Duodenal mucosa (tissue), 2 donors: ENCODE data around the gene CSDE1.

ENCODE experiments used
- H3K27ac ChIP-seq: one replicate; pipeline ENCODE4 v1.7.0; 2013; ENCODE audit warnings: low read depth, low read length
- H3K27me3 ChIP-seq, 2 donors: one replicate each; pipeline ENCODE4 v1.7.0; 2013; ENCODE audit warnings: low read length in 2 of 2, control low read depth in 1 of 2; ENCODE audit not compliant: insufficient read depth in 2 of 2, control insufficient read depth in 1 of 2
- H3K36me3 ChIP-seq, 2 donors: one replicate each; pipeline ENCODE4 v1.7.0; 2013; ENCODE audit warnings: low read length in 2 of 2, control low read depth in 1 of 2; ENCODE audit not compliant: insufficient read depth in 2 of 2, control insufficient read depth in 1 of 2
- H3K4me1 ChIP-seq, 2 donors: one replicate each; pipeline ENCODE4 v1.7.0; 2013; ENCODE audit warnings: low read length in 2 of 2, control low read depth in 1 of 2; ENCODE audit not compliant: insufficient read depth in 2 of 2, control insufficient read depth in 1 of 2
- H3K4me3 ChIP-seq, 2 donors: one replicate each; pipeline ENCODE4 v1.7.0; 2013; ENCODE audit warnings: low read length in 2 of 2, low read depth in 1 of 2
- H3K9ac ChIP-seq, 2 donors: one replicate each; pipeline ENCODE4 v1.7.0; 2013; ENCODE audit warnings: low read length in 2 of 2, low read depth in 1 of 2
- H3K9me3 ChIP-seq, 2 donors: one replicate each; pipeline ENCODE4 v1.7.0; 2013; ENCODE audit warnings: low read length in 2 of 2, control low read depth in 1 of 2; ENCODE audit not compliant: control insufficient read depth in 1 of 2

The CSDE1 gene

DNA sequence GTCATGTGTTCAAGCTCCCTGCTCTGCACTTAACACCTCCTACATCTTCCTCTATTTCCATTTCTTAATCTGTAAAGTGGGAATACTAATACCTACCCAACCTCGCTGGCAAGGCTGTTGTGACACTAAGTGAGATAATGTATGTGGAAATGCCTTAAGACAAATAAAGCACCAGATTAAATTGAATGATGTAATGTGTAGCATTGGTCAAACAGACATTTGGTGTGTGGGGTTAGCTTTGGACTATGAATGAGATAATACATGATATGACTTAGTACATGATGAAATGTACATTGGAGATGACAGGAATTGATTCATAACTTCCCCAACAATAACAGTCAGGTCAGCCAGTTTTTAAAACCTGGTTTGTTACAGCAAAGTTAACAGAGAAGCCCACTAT lies 67.6 kb downstream of the CSDE1 start:
- no peaks in the 10 kb centered on the region for H3K9me3 ChIP-seq
- H3K4me1 ChIP-seq = no peaks in the 10 kb centered on the region
- no peaks in the 10 kb centered on the region for H3K36me3 ChIP-seq
- no peak overlapping the region for H3K27ac ChIP-seq
- H3K9ac ChIP-seq = no peak overlapping the region
- peaks cover 0 to 4% of the 10 kb centered on the region in 2 donors for H3K27me3 ChIP-seq
- H3K4me3 ChIP-seq = no peak overlapping the region

DNA sequence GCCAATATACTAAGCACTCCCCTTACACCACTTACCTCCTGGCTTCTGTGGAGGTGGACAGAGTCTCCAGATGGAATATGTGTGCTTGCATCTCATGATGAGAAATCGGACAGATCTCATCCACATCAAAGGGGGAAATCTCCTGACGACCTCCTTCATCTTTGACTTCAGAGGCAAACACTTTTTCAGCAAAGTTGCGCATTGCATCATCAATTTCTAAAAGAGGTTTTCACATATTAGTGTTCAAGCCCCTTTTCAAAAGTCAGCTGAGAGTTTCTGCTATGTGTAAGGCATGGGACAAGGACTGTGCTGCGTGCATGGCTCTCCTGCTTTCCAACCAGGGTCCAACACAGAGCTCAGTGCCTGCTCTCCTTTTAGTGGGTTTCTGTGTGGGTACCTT lies 69.3 kb downstream of the CSDE1 start:
- Histone ChIP-seq H3K27me3 (peaks cover 0 to 4% of the 10 kb centered on the region in 2 donors), H3K9ac (no peak overlapping the region), H3K4me1 (no peaks in the 10 kb centered on the region), H3K9me3 (no peaks in the 10 kb centered on the region), H3K27ac (no peak overlapping the region), H3K36me3 (no peaks in the 10 kb centered on the region), H3K4me3 (no peak overlapping the region)

DNA sequence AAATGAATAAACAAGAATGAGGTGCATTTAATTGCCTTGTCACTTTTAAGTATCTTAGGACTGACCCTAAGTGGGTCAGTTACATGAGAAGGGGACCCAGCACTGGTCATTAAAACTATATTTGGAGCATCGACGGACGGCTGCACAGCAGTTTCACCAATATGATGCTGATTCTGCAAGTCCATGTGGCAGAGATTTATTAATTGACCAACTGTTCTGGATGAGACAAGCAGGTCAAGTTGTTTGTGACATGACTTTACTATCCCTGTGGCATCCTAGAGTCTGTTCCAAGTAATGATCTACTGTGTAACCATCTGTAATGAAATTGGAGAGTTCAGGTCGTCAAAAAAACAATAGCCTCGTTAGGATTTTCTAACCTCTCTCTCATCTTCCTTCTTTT lies 71.9 kb downstream of the CSDE1 start:
- no peak overlapping the region for H3K4me3 ChIP-seq
- no peaks in the 10 kb centered on the region for H3K36me3 ChIP-seq
- peaks cover 0 to 4% of the 10 kb centered on the region in 2 donors for H3K27me3 ChIP-seq
- no peak overlapping the region for H3K27ac ChIP-seq
- H3K9ac ChIP-seq = no peak overlapping the region
- no peaks in the 10 kb centered on the region for H3K4me1 ChIP-seq
- no peaks in the 10 kb centered on the region for H3K9me3 ChIP-seq

- H3K36me3 ChIP-seq = no peaks in the 10 kb centered on the region
- no peak overlapping the region for H3K9ac ChIP-seq
- H3K27ac ChIP-seq = no peak overlapping the region
- H3K4me1 ChIP-seq = no peaks in the 10 kb centered on the region
- H3K27me3 ChIP-seq = peaks cover 0 to 11% of the 10 kb centered on the region in 2 donors
- H3K4me3 ChIP-seq = no peak overlapping the region
- H3K9me3 ChIP-seq = no peaks in the 10 kb centered on the region
These were observed 80.1 kb downstream of the CSDE1 start for GRCh38 chr1:114677691-114678090.

GRCh38 chr1:114676115-114676514 lies 81.7 kb downstream of the CSDE1 start:
- H3K9ac ChIP-seq = no peak overlapping the region
- no peaks in the 10 kb centered on the region for H3K4me1 ChIP-seq
- no peaks in the 10 kb centered on the region for H3K9me3 ChIP-seq
- peaks cover 0 to 11% of the 10 kb centered on the region in 2 donors for H3K27me3 ChIP-seq
- H3K27ac ChIP-seq = no peak overlapping the region
- no peak overlapping the region for H3K4me3 ChIP-seq
- H3K36me3 ChIP-seq = no peaks in the 10 kb centered on the region

DNA sequence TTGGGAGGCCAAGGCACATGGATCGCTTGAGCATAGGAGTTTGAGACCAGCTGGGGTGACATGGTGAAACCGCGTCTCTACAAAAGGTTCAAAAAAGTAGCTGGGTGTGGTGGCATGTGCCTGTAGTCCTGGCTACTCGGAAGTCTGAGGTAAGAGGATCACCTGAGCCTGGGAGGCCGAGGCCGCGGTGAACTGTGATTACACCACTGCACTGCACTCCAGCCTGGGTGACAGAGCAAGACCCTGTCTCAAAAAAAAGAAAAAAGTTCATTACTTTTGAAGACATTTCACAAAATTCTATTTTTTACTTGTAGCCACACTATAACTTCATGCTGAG lies 85.9 kb downstream of the CSDE1 start:
- Histone ChIP-seq H3K4me1 (peaks cover 7 to 11% of the 10 kb centered on the region in 2 donors), H3K9me3 (no peaks in the 10 kb centered on the region), H3K9ac (no peak overlapping the region), H3K4me3 (no peak overlapping the region), H3K36me3 (no peaks in the 10 kb centered on the region), H3K27ac (no peak overlapping the region), H3K27me3 (peaks cover 0 to 6% of the 10 kb centered on the region in 2 donors)

DNA sequence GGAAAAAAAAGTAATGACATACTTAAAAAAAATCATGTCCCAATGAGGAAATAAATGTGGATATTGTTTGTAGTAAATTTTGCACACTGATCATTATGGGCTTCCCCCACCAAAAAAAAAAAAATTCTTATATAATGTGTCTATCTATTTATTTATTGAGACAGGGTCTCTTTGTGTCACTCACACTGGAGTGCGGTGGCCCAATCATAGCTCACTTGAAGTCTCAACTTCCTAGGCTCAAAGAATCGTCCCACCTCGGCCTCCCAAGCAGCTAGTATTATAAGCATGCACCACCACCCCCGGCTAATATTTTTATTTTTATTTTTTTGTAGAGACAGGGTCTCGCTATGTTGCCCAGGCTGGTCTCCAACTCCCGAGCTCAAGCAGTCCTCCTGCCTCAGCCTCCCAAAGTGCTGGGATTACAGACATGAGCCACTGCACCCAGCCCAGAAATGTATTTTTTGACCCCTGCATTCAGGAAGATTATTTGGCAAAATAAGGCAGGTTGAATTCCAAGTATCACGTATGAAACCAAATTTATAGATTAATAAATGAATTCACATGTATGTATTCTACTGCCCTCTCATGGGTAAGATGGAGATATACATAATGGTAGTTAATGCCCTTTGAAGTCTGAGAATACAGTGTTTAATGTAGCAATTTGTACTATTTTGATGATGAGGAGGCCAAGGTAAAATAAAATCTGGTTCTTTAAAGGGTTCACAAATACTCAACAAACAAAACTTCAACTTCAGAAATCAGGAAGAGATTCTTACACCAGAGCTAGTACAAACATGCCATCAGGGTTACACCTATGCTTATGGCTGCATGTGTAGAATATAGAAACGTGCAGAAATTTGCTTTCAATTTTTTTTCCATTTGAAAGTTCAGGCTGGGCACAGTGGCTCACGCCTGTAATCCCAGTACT lies 86.5 kb downstream of the CSDE1 start:
- no peaks in the 10 kb centered on the region for H3K36me3 ChIP-seq
- H3K27me3 ChIP-seq = peaks cover 0 to 2% of the 10 kb centered on the region in 2 donors
- H3K4me3 ChIP-seq = no peak overlapping the region
- H3K27ac ChIP-seq = no peak overlapping the region
- no peaks in the 10 kb centered on the region for H3K9me3 ChIP-seq
- no peak overlapping the region for H3K9ac ChIP-seq
- peaks cover 7 to 11% of the 10 kb centered on the region in 2 donors for H3K4me1 ChIP-seq

DNA sequence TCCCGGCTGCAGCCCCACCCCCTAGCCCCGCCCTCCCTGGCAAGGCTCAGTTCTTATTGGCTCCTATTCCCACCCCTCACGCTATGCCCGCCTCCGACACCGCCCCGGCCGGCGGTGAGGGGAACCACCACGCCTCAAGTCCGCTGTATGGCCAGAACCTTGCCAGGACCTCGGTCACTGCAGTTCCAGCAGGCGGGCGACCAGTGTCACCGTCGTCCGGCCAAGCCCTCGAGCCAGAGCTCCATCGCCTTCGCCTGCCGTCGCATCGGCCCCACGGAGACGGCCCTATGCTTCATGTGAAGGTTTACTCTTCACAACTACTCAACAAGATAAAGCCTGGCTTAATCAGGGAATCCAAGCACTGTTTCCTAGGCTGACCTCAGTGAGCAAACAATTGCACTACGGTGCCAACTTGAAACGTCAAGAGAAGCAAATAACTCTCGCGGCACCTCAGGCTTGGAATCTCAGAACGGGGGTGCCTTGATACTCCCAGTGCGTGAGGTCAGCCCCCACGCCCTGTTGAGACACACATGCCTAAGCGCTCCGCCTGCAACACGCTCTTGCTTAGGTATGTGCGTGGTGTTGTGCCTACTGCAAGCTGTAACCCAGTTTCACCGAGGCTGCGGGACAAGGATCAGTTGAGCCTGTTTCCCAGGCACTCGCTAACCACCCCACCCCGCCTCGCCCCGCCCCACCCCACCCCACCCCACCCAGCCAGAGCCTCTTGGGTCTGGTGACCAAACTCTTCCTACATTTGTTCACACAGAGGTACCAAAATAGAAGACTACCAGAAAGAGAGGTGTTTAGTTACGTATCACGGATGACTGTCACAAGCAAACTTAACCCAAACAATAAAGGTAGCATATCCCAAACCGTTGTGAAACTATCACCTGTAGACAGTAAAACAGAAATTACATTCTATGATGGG lies 87.4 kb downstream of the CSDE1 start:
- H3K4me1 ChIP-seq = peaks cover 7 to 11% of the 10 kb centered on the region in 2 donors
- no peaks in the 10 kb centered on the region for H3K9me3 ChIP-seq
- peak overlapping the region; percentile 58 for H3K27ac ChIP-seq
- peak overlapping the region; percentile 69 to 90 for H3K4me3 ChIP-seq
- peak overlapping the region; percentile 38 to 70 for H3K9ac ChIP-seq
- H3K27me3 ChIP-seq = no peaks in the 10 kb centered on the region
- no peaks in the 10 kb centered on the region for H3K36me3 ChIP-seq

- H3K36me3 ChIP-seq = no peaks in the 10 kb centered on the region
- peak within 1 kb of the TSS; percentile 65 to 70 for H3K9ac ChIP-seq
- H3K4me1 ChIP-seq = peaks cover 7 to 11% of the 10 kb centered on the region in 2 donors
- H3K9me3 ChIP-seq = no peaks in the 10 kb centered on the region
- no peaks in the 10 kb centered on the region for H3K27me3 ChIP-seq
- H3K4me3 ChIP-seq = peak within 1 kb of the TSS; percentile 69 to 90
- peak within 1 kb of the TSS; percentile 58 for H3K27ac ChIP-seq
These were observed 88.2 kb downstream of the CSDE1 start, which contains the start of gene DENND2C for GRCh38 chr1:114669562-114670082. Gene DENND2C (minus strand): TSS chr1:114670049. CDS start chr1:114625984, 44,065 bp downstream.
